SK-N-SH (cell line): Measurements from ENCODE around the gene PPIL1. TPM values are rescaled to one million over a fixed set of nuclear protein-coding genes. Genes with fewer than 3 reads are reported as not detected.

Experiments
- CTCF ChIA-PET: fragments of 300-600, 350-600 bp; formaldehyde crosslinking; extraction: SDS; loops from one replicate; lab custom pipeline; 2021; lab: Yijun Ruan, JAX
- POLR2A ChIA-PET: fragments of 350-600 bp; sonication (Branson Sonifier 250); formaldehyde crosslinking; extraction: SDS; loops from one replicate; lab custom pipeline; 2020; ENCODE audit warnings: antibody characterized with exemption, inconsistent platforms; lab: Yijun Ruan, JAX
- DNase-seq: peaks from one replicate; pipeline ENCODE4 v3.0.0; 2012
- H2AFZ ChIP-seq: fragments of 200-600 bp; sonication (generic); 2 replicates; pipeline ENCODE4 v1.8.1; 2016; ENCODE audit warnings: antibody characterized with exemption, mild to moderate bottlenecking, low read depth
- H3F3A ChIP-seq: fragments of 200-600 bp; sonication (generic); replicated peaks from 2 replicates; pipeline ENCODE3; 2016; ENCODE audit warnings: antibody characterized with exemption, mild to moderate bottlenecking; ENCODE audit not compliant: insufficient read depth
- H3K27ac ChIP-seq, 2 experiments: fragments of 200-500 bp in 1 of 2; fragments of 200-600 bp in 1 of 2; sonication (Bioruptor generic) in 1 of 2; sonication (generic), shearing (Covaris generic) in 1 of 2; 2 replicates each; pipeline versions ENCODE4 v1.5.1 to v1.6.1; 2014 to 2016; ENCODE audit warnings: low read depth in 2 of 2, inconsistent platforms in 1 of 2, low read length in 1 of 2, mild to moderate bottlenecking in 1 of 2, mixed read lengths in 1 of 2
- H3K27me3 ChIP-seq: fragments of 200-600 bp; sonication (generic), shearing (Covaris generic); 2 replicates; pipeline ENCODE4 v1.6.1; 2016; ENCODE audit warnings: mixed run types; ENCODE audit not compliant: insufficient read depth
- H3K36me3 ChIP-seq, 2 experiments: fragments of 200-500 bp in 1 of 2; fragments of 200-600 bp in 1 of 2; sonication (Bioruptor generic) in 1 of 2; sonication (generic) in 1 of 2; replicated peaks in 1 of 2; 2 replicates each; pipeline versions ENCODE3 to v1.5.1; 2014 to 2016; ENCODE audit warnings: low read length in 1 of 2, mild to moderate bottlenecking in 1 of 2; ENCODE audit not compliant: insufficient read depth in 2 of 2, control insufficient read depth in 1 of 2
- H3K4me1 ChIP-seq, 2 experiments: fragments of 200-500 bp in 1 of 2; fragments of 200-600 bp in 1 of 2; sonication (Bioruptor generic) in 1 of 2; sonication (generic), shearing (Covaris generic) in 1 of 2; 2 replicates each; pipeline versions ENCODE4 v1.5.1 to v1.6.1; 2014 to 2016; ENCODE audit warnings: low read depth in 1 of 2, low read length in 1 of 2, mixed run types in 1 of 2; ENCODE audit not compliant: insufficient read depth in 2 of 2, control insufficient read depth in 1 of 2
- H3K4me2 ChIP-seq: fragments of 200-600 bp; sonication (generic), shearing (Covaris generic); 2 replicates; pipeline ENCODE4 v1.6.1; 2017; ENCODE audit warnings: mixed run types
- H3K4me3 ChIP-seq, 2 experiments: fragments of 200-500 bp in 1 of 2; fragments of 200-600 bp in 1 of 2; sonication (Bioruptor generic) in 1 of 2; sonication (generic), shearing (Covaris generic) in 1 of 2; 2 replicates each; pipeline versions ENCODE4 v1.5.1 to v1.8.1; 2014 to 2016; ENCODE audit warnings: low read depth in 2 of 2, inconsistent platforms in 1 of 2, low read length in 1 of 2, mild to moderate bottlenecking in 1 of 2, mixed read lengths in 1 of 2, moderate library complexity in 1 of 2
- H3K79me2 ChIP-seq: fragments of 200-600 bp; sonication (generic); 2 replicates; pipeline ENCODE4 v1.8.1; 2017; ENCODE audit warnings: mild to moderate bottlenecking; ENCODE audit not compliant: insufficient read depth
- H3K9ac ChIP-seq: fragments of 200-600 bp; sonication (generic); 2 replicates; pipeline ENCODE4 v1.6.1; 2017; ENCODE audit warnings: mixed run types
- H3K9me2 ChIP-seq: fragments of 200-600 bp; sonication (generic); 2 replicates; pipeline ENCODE4 v1.6.1; 2017; ENCODE audit warnings: mixed run types
- H3K9me3 ChIP-seq: fragments of 200-600 bp; sonication (generic); 2 replicates; pipeline ENCODE4 v1.6.1; 2017; ENCODE audit warnings: mixed run types, mild to moderate bottlenecking, moderate library complexity
- H4K20me1 ChIP-seq: fragments of 200-600 bp; sonication (generic); 2 replicates; pipeline ENCODE4 v1.6.1; 2017; ENCODE audit warnings: mild to moderate bottlenecking, mixed run types; ENCODE audit not compliant: insufficient read depth
- CHD2 ChIP-seq: fragments of 150-350 bp; IDR thresholded peaks from 2 replicates; pipeline ENCODE4 v1.6.1; 2018; ENCODE audit warnings: low read length; ENCODE audit not compliant: partially characterized antibody
- ELF1 ChIP-seq: IDR thresholded peaks from 2 replicates; pipeline ENCODE4 v1.4.0; 2012
- EZH2phosphoT487 ChIP-seq: fragments of 200-600 bp; sonication (generic); IDR thresholded peaks from 2 replicates; pipeline ENCODE4 v1.6.1; 2017; ENCODE audit warnings: low read depth, mixed run types, mild to moderate bottlenecking, antibody characterized with exemption, moderate library complexity, borderline replicate concordance
- FOXJ3 ChIP-seq: sonication (generic); formaldehyde crosslinking; IDR thresholded peaks from 2 replicates; pipeline ENCODE4 v1.5.1; 2020; ENCODE audit warnings: mild to moderate bottlenecking, missing genetic modification reagents
- FOXM1 ChIP-seq: IDR thresholded peaks from 2 replicates; pipeline ENCODE4 v1.4.0; 2012; ENCODE audit warnings: low read depth, mild to moderate bottlenecking
- GATA2 ChIP-seq: sonication (generic); formaldehyde crosslinking; IDR thresholded peaks from 2 replicates; pipeline ENCODE4 v1.5.0; 2020; ENCODE audit warnings: mild to moderate bottlenecking, missing genetic modification reagents
- JUND ChIP-seq: IDR thresholded peaks from 2 replicates; pipeline ENCODE4 v1.4.0; 2012
- MAX ChIP-seq: IDR thresholded peaks from 2 replicates; pipeline ENCODE4 v1.4.0; 2012; ENCODE audit warnings: low read depth
- MEF2A ChIP-seq: IDR thresholded peaks from 2 replicates; pipeline ENCODE4 v1.4.0; 2012; ENCODE audit warnings: low read depth, borderline replicate concordance
- MXI1 ChIP-seq: IDR thresholded peaks from 2 replicates; pipeline ENCODE4 v1.6.1; 2012; ENCODE audit warnings: mild to moderate bottlenecking, low read depth, low read length, improper control_type of control experiment
- NRF1 ChIP-seq: IDR thresholded peaks from 2 replicates; pipeline ENCODE4 v1.6.1; 2012; ENCODE audit warnings: low read depth, mild to moderate bottlenecking, low read length
- PBX3 ChIP-seq: IDR thresholded peaks from 2 replicates; pipeline ENCODE4; 2012
- RAD21 ChIP-seq: IDR thresholded peaks from 2 replicates; pipeline ENCODE4 v1.6.1; 2012; ENCODE audit warnings: mild to moderate bottlenecking, low read length
- RCOR1 ChIP-seq: fragments of 150-350 bp; IDR thresholded peaks from 2 replicates; pipeline ENCODE4 v1.6.1; 2017; ENCODE audit warnings: antibody characterized with exemption, low read length
- RFX5 ChIP-seq: IDR thresholded peaks from 2 replicates; pipeline ENCODE4 v1.6.1; 2012; ENCODE audit warnings: mild to moderate bottlenecking, improper control_type of control experiment, low read length
- RXRA ChIP-seq: IDR thresholded peaks from 2 replicates; pipeline ENCODE4 v1.4.0; 2012; ENCODE audit warnings: low read depth, mild to moderate bottlenecking, borderline replicate concordance
- SIN3A ChIP-seq: IDR thresholded peaks from 2 replicates; pipeline ENCODE4 v1.6.1; 2012; ENCODE audit warnings: low read depth, mild to moderate bottlenecking, low read length, moderate library complexity, borderline replicate concordance
- SMC3 ChIP-seq: IDR thresholded peaks from 2 replicates; pipeline ENCODE4 v1.6.1; 2012; ENCODE audit warnings: low read depth, low read length, improper control_type of control experiment
- TAF1 ChIP-seq: IDR thresholded peaks from 2 replicates; pipeline ENCODE4 v1.6.1; 2012; ENCODE audit warnings: low read depth, mild to moderate bottlenecking, low read length, moderate library complexity, borderline replicate concordance
- TEAD4 ChIP-seq: IDR thresholded peaks from 2 replicates; pipeline ENCODE4 v1.4.0; 2012; ENCODE audit warnings: mild to moderate bottlenecking, borderline replicate concordance; ENCODE audit not compliant: insufficient read depth
- USF1 ChIP-seq: IDR thresholded peaks from 2 replicates; pipeline ENCODE4 v1.4.0; 2012; ENCODE audit warnings: low read depth, borderline replicate concordance
- WGBS: methylation state at CpG from one replicate; pipeline ENCODE4 v1.1.6; 2017; ENCODE audit warnings: low lambda C conversion rate; 5-methylcytosine and 5-hydroxymethylcytosine counted together
- polyA plus RNA-seq, 3 experiments: library from polyadenylated mRNA; depleted of rRNA; stranded (reverse); fragments of >200 nt; gene quantifications; 2 replicates each; pipeline ENCODE4 v1.2.3, GENCODE V29; 2012

The PPIL1 gene
- polyA plus RNA-seq, 1 of the 3 experiments (the other 2 are of a cell fraction) = 36.6 TPM

GRCh38 chr6:36862848-36863382 is 11.7 kb downstream of the PPIL1 start:
- Histone ChIP-seq H3K79me2 (peaks cover 61% of the 10 kb centered on the region), H3K4me1 (peaks cover 0 to 23% of the 10 kb centered on the region in 2 experiments; a peak in 2 of 4 replicates), H2AFZ (no peak overlapping the region), H3K4me3 (no peak overlapping the region), H3K27me3 (no peaks in the 10 kb centered on the region), H3K27ac (no peak overlapping the region), H3K9ac (no peak overlapping the region), H3K9me2 (no peaks in the 10 kb centered on the region), H3K4me2 (no peak overlapping the region), H3K36me3 (peaks cover 4 to 46% of the 10 kb centered on the region in 2 experiments), H4K20me1 (no peaks in the 10 kb centered on the region), H3K9me3 (no peaks in the 10 kb centered on the region), H3F3A (no peaks in the 10 kb centered on the region)
- TF ChIP-seq RAD21 (no peak), SIN3A (no peak)
- DNase-seq = no peak
- 83% methylated on average over 4 of the region's 4 CpGs for WGBS
- ChIA-PET POLR2A (no interaction called here), CTCF (interaction anchor here (1.0 to 3.7 kb wide), 3 partner anchors 11 to 156 kb away, joined by 4 to 33 read pairs (median 5); no protein-coding TSS in a partner anchor)

GRCh38 chr6:36862164-36862847 is 12.3 kb downstream of the PPIL1 start:
- Histone ChIP-seq H3K9ac (no peak overlapping the region), H3K4me1 (peaks cover 0 to 18% of the 10 kb centered on the region in 2 experiments; a peak in 1 of 4 replicates), H3K4me2 (no peak overlapping the region), H3K4me3 (no peak overlapping the region), H3F3A (no peaks in the 10 kb centered on the region), H3K79me2 (peaks cover 55% of the 10 kb centered on the region), H2AFZ (no peak overlapping the region), H3K9me3 (no peaks in the 10 kb centered on the region), H4K20me1 (no peaks in the 10 kb centered on the region), H3K9me2 (no peaks in the 10 kb centered on the region), H3K36me3 (peaks cover 4 to 44% of the 10 kb centered on the region in 2 experiments), H3K27ac (no peak overlapping the region), H3K27me3 (no peaks in the 10 kb centered on the region)
- CTCF ChIA-PET = interaction anchor here (0.6 kb wide), 1 partner anchor 11 kb away, joined by 3 read pairs; no protein-coding TSS in a partner anchor
- no peak for DNase-seq
- POLR2A ChIA-PET = no interaction called here
- 96% methylated on average over 7 of the region's 8 CpGs for WGBS
- TF ChIP-seq ELF1 = no peak
- no peak for TF ChIP-seq MEF2A
- TF ChIP-seq TEAD4 = no peak
- TF ChIP-seq SMC3 = no peak
- no peak for TF ChIP-seq EZH2phosphoT487
- TF ChIP-seq MAX = no peak
- TF ChIP-seq JUND = no peak
- TF ChIP-seq RFX5 = no peak
- TF ChIP-seq PBX3 = no peak
- TF ChIP-seq FOXJ3 (CRISPR knock-in tag) = no peak
- TF ChIP-seq CHD2 = no peak
- TF ChIP-seq RXRA = no peak
- no peak for TF ChIP-seq USF1
- no peak for TF ChIP-seq FOXM1
- TF ChIP-seq RCOR1 = no peak
- TF ChIP-seq NRF1 = no peak
- no peak for TF ChIP-seq MXI1
- no peak for TF ChIP-seq GATA2 (CRISPR knock-in tag)
- TF ChIP-seq RAD21 = no peak
- no peak for TF ChIP-seq TAF1
